Fibroblast of upper back skin (primary cell): ENCODE results near the gene MACF1.

ENCODE experiments used
- DNase-seq: peaks from one replicate; pipeline ENCODE4 v3.0.0-alpha.2; 2013

The MACF1 gene

GRCh38 chr1:39398278-39399021 is 194.0 kb downstream of the MACF1 start:
- DNase-seq, result peak; percentile 99

GRCh38 chr1:39401106-39401505 is 196.6 kb downstream of the MACF1 start:
- no peak for DNase-seq

GRCh38 chr1:39404876-39405275 is 200.4 kb downstream of the MACF1 start:
- no peak for DNase-seq

GRCh38 chr1:39405358-39405757 is 200.9 kb downstream of the MACF1 start:
- no peak for DNase-seq

- peak; percentile 89 for DNase-seq
Observed at GRCh38 chr1:39406533-39407450, 202.3 kb downstream of the MACF1 start.

GRCh38 chr1:39407510-39407895 is 203.0 kb downstream of the MACF1 start:
- DNase-seq, result no peak

- no peak for DNase-seq
Observed at GRCh38 chr1:39407896-39408640, 203.6 kb downstream of the MACF1 start.

- peak; percentile 97 for DNase-seq
Observed at GRCh38 chr1:39408641-39409054, 204.2 kb downstream of the MACF1 start.

- DNase-seq, result peak; percentile 83
Observed at GRCh38 chr1:39409055-39409816, 204.7 kb downstream of the MACF1 start.

- DNase-seq, result peak; percentile 97
Observed at GRCh38 chr1:39410915-39411436, 206.5 kb downstream of the MACF1 start.

GRCh38 chr1:39411526-39412478 is 207.3 kb downstream of the MACF1 start:
- DNase-seq, result no peak

GRCh38 chr1:39412892-39413291 is 208.4 kb downstream of the MACF1 start:
- DNase-seq, result no peak

GRCh38 chr1:39413902-39414528 is 209.5 kb downstream of the MACF1 start:
- DNase-seq, result no peak

- DNase-seq, result no peak
Observed at GRCh38 chr1:39415553-39415952, 211.1 kb downstream of the MACF1 start.

GRCh38 chr1:39416609-39417008 is 212.1 kb downstream of the MACF1 start:
- peak; percentile 68 for DNase-seq

- peak; percentile 90 for DNase-seq
Observed at GRCh38 chr1:39418236-39418635, 213.7 kb downstream of the MACF1 start.

- no peak for DNase-seq
Observed at GRCh38 chr1:39420493-39420892, 216.0 kb downstream of the MACF1 start.

- DNase-seq, result no peak
Observed at GRCh38 chr1:39422614-39423013, 218.1 kb downstream of the MACF1 start.

- no peak for DNase-seq
Observed at GRCh38 chr1:39425151-39425550, 220.7 kb downstream of the MACF1 start.

GRCh38 chr1:39425634-39426033 is 221.1 kb downstream of the MACF1 start:
- no peak for DNase-seq

GRCh38 chr1:39426346-39426745 is 221.9 kb downstream of the MACF1 start:
- DNase-seq, result no peak
